ENCODE measurements around the gene PRKAR1B.

The PRKAR1B gene

GRCh38 chr7:741850-742249 is 14.8 kb upstream of the PRKAR1B start:
- DNase-seq (ENCODE audit: low read depth in 2 of 3, low spot score in 2 of 3): no peak

- DNase-seq (ENCODE audit: low read depth in 2 of 3, low spot score in 2 of 3): no peak
Observed at GRCh38 chr7:741191-741671, 14.2 kb upstream of the PRKAR1B start.

DNA sequence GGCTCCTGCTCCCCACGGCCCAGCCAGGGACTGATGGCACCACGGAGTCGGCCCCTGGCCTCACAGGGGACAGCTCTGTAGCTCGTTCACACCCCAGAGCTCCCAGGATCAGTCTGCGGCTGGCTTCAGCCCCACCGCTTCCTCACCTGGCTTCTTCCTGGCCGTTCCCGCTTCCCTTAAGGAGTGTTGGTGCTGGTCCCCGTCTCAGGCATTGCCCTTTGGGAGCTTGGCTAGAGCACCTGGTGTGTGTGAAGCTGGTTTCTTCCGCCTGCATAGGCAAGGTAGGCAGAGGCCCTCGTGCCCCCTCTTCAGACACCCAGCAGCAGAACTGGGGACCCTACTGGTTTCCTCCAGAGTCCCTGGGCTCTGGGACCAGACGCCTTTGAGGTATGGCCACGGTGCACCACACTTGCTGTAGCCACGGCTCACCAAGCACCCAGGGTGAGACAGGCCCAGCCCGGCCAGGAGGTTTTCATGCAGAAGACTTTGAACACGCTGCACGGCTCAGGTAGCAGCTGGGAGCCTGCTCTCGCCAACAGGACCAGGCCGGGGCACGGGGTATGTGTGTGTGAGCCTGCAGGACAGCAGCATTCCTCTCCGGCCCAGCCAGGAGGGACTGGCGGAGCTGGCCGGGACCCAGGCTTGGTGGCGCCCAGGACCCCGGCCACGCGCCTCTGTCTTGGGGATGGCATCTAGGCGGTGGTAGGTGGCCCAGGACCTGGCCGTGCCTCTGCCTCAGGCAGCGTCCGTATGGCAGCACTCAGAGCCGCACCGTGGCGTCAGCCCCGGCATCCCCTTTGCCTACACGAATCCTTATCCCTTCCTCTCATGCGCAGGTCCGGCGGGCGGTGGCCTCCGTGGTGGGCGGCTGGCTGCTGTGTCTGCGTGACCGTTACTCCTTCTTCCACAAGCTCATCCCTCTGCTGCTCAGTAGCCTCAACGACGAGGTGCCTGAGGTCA is 13.2 kb upstream of the PRKAR1B start:
- DNase-seq (ENCODE audit: low read depth in 2 of 3, low spot score in 2 of 3): no peak

- no peak for DNase-seq (ENCODE audit: low read depth in 2 of 3, low spot score in 2 of 3)
Observed at GRCh38 chr7:739455-739982, 12.4 kb upstream of the PRKAR1B start.

DNA sequence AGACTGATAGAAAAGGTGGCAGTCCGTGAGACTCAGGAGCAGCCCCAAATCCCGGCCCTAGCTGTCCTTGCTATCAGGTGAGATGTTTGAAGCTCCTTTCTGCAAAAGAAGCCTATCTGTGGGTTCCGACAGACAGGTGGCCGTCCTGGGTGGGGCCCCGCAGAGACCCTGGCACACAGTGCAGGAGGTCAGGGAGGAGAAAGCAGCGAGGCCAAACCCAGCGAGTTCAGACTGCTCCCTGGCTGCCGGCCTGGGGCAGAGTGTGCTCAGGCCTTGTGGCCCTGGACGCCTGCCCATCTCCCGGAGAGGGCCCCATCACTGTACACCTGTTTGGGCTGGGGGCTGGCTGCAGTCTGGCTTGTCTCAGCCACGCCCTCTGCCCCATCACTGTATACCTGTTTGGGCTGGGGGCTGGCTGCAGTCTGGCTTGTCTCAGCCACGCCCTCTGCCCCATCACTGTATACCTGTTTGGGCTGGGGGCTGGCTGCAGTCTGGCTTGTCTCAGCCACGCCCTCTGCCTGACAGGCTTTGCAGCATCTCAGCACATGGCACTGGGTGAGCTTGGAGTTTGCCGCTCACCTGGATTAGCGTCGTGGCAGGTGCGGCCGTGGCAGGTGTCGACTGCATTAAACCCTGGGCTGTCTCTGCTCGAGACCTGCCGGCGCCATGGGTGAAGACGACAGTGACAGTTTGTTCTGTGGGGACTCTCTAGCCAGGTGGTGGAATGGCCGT is 11.8 kb upstream of the PRKAR1B start:
- no peak for DNase-seq (ENCODE audit: low read depth in 2 of 3, low spot score in 2 of 3)

GRCh38 chr7:738241-738640 is 11.2 kb upstream of the PRKAR1B start:
- no peak for DNase-seq (ENCODE audit: low read depth in 2 of 3, low spot score in 2 of 3)

- DNase-seq (ENCODE audit: low read depth in 2 of 3, low spot score in 2 of 3): no peak
Observed at GRCh38 chr7:734808-735207, 7.7 kb upstream of the PRKAR1B start.

- no peak for DNase-seq (ENCODE audit: low read depth in 2 of 3, low spot score in 2 of 3)
Observed at GRCh38 chr7:734214-734613, 7.1 kb upstream of the PRKAR1B start.

- no peak for DNase-seq (ENCODE audit: low read depth in 2 of 3, low spot score in 2 of 3)
Observed at GRCh38 chr7:732556-732955, 5.5 kb upstream of the PRKAR1B start.

DNA sequence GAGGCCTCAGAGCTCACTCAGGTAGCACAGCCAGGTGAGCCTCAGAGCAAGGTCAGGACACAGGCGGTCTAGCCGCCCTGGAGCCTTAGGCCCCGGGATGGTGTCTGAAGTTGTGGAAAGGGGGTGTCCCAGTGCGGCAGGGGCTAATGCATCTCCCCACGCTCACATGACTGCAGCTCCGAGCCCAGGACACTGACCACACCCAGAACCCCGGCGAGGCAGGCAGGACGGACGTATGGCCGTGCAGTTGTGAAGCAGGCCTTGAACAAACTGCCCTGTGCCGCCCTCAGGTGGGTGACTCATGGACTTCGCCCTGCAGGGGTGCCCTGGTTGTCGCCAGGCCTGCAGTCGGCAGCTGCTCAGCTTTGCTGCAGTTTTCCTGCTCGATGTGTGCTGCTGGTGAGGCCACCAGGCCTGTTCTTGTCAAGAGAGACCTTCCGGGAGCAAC is 5.0 kb upstream of the PRKAR1B start:
- DNase-seq (ENCODE audit: low read depth in 2 of 3, low spot score in 2 of 3): no peak

GRCh38 chr7:731440-732085 is 4.5 kb upstream of the PRKAR1B start:
- no peak for DNase-seq (ENCODE audit: low read depth in 2 of 3, low spot score in 2 of 3)

DNA sequence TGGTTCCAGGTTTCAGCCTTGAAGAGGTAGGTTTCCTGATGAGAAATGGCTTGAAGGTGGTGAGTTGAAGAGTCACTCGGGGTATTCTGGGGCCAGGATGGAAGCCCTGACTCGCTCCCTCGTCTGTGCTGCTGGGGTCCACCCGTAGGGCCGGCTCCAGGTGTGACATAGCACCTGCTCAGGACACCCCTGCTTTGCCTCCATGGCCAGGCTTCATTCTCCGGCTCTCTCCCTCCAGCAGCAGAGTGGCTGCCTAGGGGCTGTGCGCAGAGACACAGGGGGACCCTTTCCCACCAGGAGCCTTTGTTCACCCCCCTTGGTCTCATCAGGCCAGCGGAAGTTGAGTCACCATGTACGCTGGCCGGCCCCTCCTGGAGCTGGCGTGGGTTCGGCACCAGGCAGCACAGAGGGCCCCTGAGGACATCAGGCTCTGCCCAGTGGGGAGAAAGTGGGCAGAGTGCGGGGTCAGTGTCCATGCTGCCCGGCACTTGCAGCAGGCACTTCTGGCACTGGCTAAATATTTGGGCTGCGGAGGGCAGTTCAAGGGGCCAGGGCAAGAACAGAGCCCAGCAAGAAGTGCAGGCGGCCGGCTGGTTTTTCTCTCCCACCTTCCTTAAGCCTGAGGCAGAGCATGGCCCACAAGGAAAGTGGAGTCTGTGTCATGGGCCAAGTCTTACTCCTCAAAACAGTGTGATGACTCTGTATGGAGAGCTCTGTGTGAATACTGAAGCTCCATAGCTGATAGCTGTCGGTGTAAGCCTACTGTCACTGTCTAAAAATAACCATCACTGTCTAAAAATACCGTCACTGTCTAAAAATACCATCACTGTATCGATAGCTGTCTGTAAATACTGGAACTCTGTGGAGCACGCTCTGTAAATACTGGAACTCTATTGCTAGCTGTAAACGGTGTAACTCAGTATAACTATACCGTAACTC is 3.7 kb upstream of the PRKAR1B start:
- DNase-seq (ENCODE audit: low read depth in 2 of 3, low spot score in 2 of 3): no peak

- DNase-seq (ENCODE audit: low read depth in 2 of 3, low spot score in 2 of 3): no peak
Observed at GRCh38 chr7:729140-730000, 2.3 kb upstream of the PRKAR1B start.

GRCh38 chr7:728602-729001 is 1.5 kb upstream of the PRKAR1B start:
- no peak for DNase-seq (ENCODE audit: low read depth in 2 of 3, low spot score in 2 of 3)

DNA sequence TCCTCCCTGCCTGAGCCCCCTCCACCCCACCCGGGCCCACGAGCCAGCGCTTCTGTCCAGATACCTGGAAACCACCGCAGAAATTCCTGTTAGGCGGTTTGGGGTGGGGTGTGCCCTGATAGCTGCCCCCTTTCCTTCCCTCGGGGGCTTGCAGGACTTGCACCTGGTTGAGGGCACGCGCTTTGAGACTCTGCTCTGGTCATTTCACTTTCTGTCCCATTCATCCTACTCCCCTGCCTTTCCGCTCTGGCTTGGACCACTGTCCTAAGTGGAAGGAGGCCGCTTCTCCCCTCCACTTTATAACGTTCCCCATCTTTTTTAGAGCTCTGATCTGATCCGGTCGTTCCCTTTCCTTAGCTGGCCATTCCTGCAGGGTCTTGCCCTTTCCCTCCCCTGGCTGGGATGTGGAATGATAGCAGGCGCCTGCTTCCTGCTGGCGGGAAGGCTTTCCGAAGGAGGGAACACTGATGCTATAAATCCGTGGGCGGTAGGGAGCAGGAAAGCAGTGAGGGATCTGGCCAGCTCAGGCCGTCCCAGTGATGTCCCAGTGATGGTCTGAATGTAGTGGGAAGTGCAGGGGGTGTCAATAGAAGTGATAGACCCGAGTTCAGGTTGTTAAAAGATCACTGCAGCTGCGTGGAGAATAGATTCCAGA is 852 bp upstream of the PRKAR1B start:
- no peak for DNase-seq (ENCODE audit: low read depth in 2 of 3, low spot score in 2 of 3)

GRCh38 chr7:726854-727103 is 302 bp downstream of the PRKAR1B start:
- DNase-seq (ENCODE audit: low read depth in 2 of 3, low spot score in 2 of 3): no peak

GRCh38 chr7:726084-726853 is 812 bp downstream of the PRKAR1B start, which contains the start of gene DNAAF5:
Gene DNAAF5 (plus strand): TSS chr7:726699. CDS start chr7:726721, 22 bp downstream.
- DNase-seq (ENCODE audit: low read depth in 2 of 3, low spot score in 2 of 3): peak; percentile 73 to 77 (median 75)
